DND-41 (cell line): ENCODE results near the gene SHISA6.

Source experiments
- EZH2 ChIP-seq: IDR thresholded peaks from 3 replicates; pipeline ENCODE4 v1.6.1; 2012; ENCODE audit warnings: borderline replicate concordance, low read depth, mild to moderate bottlenecking, moderate library complexity, low read length, inconsistent platforms; ENCODE audit not compliant: severe bottlenecking
- TF ChIP-seq, protein P1 (sequence below): IDR thresholded peaks from 2 replicates; pipeline ENCODE4 v1.5.1; 2012; ENCODE audit warnings: borderline replicate concordance, low read length, moderate library complexity, mild to moderate bottlenecking; ENCODE audit not compliant: poor library complexity, severe bottlenecking; ENCODE audit errors: extremely low read depth

DNA sequence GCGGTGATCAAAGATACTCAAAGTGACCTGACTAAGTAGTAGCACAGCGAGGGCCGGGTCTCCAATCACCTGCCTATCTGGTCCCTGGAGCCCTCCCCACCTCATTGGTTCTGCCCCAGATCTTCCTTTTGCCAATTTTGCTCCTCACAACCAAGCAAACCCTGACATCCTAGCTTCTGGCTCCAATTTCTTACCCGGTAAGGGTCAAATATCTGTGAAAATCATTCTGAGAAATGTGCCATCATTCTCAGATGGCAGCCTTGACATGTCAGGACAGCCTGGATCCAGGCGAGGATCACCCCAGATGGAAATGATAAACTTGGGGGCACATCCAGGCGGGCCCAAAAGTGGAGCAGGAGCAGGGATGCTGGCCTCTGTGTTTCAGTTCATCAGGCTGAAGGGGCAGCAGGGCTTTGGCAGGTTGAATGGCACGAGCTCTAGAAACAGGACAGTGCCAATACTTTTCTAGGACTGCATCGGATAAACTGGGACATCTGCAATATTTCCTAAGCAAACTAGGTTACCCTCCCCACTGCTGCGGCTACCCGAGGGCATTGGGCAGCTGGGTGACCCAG is 83.9 kb downstream of the SHISA6 start:
- TF ChIP-seq, protein P1, sequence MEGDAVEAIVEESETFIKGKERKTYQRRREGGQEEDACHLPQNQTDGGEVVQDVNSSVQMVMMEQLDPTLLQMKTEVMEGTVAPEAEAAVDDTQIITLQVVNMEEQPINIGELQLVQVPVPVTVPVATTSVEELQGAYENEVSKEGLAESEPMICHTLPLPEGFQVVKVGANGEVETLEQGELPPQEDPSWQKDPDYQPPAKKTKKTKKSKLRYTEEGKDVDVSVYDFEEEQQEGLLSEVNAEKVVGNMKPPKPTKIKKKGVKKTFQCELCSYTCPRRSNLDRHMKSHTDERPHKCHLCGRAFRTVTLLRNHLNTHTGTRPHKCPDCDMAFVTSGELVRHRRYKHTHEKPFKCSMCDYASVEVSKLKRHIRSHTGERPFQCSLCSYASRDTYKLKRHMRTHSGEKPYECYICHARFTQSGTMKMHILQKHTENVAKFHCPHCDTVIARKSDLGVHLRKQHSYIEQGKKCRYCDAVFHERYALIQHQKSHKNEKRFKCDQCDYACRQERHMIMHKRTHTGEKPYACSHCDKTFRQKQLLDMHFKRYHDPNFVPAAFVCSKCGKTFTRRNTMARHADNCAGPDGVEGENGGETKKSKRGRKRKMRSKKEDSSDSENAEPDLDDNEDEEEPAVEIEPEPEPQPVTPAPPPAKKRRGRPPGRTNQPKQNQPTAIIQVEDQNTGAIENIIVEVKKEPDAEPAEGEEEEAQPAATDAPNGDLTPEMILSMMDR: no peak
- TF ChIP-seq EZH2: no peak
